ENCODE measurements around the gene ANAPC1.
"Not testable (repeated sequence)": the region's sequence is repeated elsewhere in the genome, so short reads cannot be mapped to it uniquely, and the experiment has no call there.

ANAPC1 gene, protein sequence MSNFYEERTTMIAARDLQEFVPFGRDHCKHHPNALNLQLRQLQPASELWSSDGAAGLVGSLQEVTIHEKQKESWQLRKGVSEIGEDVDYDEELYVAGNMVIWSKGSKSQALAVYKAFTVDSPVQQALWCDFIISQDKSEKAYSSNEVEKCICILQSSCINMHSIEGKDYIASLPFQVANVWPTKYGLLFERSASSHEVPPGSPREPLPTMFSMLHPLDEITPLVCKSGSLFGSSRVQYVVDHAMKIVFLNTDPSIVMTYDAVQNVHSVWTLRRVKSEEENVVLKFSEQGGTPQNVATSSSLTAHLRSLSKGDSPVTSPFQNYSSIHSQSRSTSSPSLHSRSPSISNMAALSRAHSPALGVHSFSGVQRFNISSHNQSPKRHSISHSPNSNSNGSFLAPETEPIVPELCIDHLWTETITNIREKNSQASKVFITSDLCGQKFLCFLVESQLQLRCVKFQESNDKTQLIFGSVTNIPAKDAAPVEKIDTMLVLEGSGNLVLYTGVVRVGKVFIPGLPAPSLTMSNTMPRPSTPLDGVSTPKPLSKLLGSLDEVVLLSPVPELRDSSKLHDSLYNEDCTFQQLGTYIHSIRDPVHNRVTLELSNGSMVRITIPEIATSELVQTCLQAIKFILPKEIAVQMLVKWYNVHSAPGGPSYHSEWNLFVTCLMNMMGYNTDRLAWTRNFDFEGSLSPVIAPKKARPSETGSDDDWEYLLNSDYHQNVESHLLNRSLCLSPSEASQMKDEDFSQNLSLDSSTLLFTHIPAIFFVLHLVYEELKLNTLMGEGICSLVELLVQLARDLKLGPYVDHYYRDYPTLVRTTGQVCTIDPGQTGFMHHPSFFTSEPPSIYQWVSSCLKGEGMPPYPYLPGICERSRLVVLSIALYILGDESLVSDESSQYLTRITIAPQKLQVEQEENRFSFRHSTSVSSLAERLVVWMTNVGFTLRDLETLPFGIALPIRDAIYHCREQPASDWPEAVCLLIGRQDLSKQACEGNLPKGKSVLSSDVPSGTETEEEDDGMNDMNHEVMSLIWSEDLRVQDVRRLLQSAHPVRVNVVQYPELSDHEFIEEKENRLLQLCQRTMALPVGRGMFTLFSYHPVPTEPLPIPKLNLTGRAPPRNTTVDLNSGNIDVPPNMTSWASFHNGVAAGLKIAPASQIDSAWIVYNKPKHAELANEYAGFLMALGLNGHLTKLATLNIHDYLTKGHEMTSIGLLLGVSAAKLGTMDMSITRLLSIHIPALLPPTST (N-terminal part only)

GRCh38 chr2:111883661-111884591 is at the start of gene ANAPC1:
Gene ANAPC1, minus strand, starts transcription at chr2:111884193. Its CDS starts 3,368 bp downstream, at chr2:111880825.
- in situ Hi-C loops (cut with MboI; ENCODE audit: low pct_unique_long_range_greater_than_20kb, low sequenced_read_pairs), result loop anchor here (25.0 kb wide), 1 partner anchor 678 kb away; no protein-coding TSS in a partner anchor
- peak; percentile 90 for DNase-seq

DNA sequence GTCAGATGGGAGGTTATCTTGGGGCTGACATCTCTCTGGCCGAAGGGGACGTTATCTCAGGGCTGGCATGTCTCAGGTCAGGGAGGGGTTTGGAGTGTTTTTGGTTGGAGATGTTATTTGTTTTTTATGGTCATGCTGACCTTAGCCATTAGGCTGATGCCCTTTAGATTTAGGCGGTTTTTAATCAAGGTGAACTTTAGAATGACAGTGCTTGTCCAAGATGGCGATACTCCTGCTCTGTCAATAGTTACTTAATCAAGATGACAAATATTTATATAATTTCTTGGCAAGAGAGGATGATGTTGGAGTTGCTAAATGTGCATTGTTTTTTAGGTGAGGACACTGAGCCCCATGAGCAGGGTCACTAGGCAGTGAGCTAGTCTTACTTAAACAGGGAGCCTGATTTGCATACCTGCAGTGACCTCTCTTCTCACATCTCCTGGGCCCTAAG is 48.9 kb upstream of the ANAPC1 start:
- in situ Hi-C loops (cut with MboI; ENCODE audit: low pct_unique_long_range_greater_than_20kb, low sequenced_read_pairs), result no loop called here
- DNase-seq, result no peak

GRCh38 chr2:111930875-111931274 is 46.9 kb upstream of the ANAPC1 start:
- no peak for DNase-seq
- in situ Hi-C loops (cut with MboI; ENCODE audit: low pct_unique_long_range_greater_than_20kb, low sequenced_read_pairs), result no loop called here

DNA sequence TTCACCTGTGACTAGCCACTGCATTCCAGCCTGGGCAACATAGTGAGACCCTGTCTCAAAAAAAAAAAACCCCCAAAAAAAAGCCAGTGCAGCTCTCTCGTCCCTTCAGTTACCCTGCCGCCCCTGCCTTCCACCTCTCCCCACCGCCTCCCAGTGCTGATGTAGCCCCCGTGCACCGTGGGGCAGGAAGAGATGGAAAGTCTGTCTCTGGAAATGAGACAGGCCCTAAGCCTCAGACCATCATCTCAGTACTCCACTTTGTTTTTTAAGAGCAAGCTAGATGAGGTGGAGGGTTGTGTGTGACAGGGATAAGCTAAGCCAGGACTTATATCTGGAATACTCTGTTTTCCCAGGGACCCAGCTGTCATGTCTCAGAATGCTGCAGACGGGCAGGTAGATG is 46.4 kb upstream of the ANAPC1 start:
- no peak for DNase-seq
- in situ Hi-C loops (cut with MboI; ENCODE audit: low pct_unique_long_range_greater_than_20kb, low sequenced_read_pairs), result no loop called here

DNA sequence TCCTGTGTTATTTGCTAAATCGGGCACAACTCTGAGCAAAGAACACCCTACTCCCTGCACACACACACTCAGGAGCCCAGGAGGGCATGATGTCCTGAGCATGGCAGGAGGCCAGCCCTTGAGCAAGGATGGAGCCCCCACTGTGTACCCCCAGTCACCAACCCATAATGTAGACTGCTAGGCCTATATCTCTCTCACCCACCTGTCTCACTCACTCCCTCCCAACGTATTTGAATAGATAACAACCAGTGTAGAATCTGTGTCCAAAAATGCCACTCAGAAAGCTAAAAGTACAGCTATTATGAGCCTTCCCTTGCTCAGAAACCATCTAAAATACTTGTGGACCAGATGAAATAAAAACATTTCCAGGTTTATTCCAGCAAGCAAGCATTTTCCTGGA is 43.7 kb upstream of the ANAPC1 start:
- no peak for DNase-seq
- in situ Hi-C loops (cut with MboI; ENCODE audit: low pct_unique_long_range_greater_than_20kb, low sequenced_read_pairs), result no loop called here

DNA sequence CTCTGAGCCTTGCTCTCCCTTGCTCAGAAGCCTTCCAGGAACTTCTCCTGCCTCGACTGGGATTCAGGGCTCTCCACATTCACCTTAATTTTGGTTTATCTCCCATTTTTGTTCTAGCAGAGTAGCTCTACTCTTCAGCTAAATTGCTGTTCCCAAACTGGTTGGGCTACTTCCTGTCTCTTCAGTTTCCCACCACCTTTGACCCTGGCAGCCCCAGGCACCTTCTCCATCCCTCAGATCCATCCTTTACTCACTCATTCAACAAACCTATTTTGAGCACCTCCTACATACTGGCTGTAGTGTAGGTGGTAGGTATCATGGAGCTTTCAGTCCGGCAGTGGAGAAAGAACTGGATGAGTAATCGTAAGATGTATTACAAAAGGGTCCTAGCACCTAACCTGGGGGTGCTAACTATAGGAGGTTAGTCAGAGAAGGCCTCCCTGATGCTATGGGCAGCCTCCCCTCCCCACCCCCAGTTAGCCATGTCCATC is 40.7 kb upstream of the ANAPC1 start:
- in situ Hi-C loops (cut with MboI; ENCODE audit: low pct_unique_long_range_greater_than_20kb, low sequenced_read_pairs), result loop anchor here (25.0 kb wide), 1 partner anchor 113 kb away; no protein-coding TSS in a partner anchor
- DNase-seq, result no peak

GRCh38 chr2:111923276-111923804 is 39.3 kb upstream of the ANAPC1 start:
- no peak for DNase-seq
- in situ Hi-C loops (cut with MboI; ENCODE audit: low pct_unique_long_range_greater_than_20kb, low sequenced_read_pairs), result loop anchor here (25.0 kb wide), 1 partner anchor 114 kb away; no protein-coding TSS in a partner anchor

DNA sequence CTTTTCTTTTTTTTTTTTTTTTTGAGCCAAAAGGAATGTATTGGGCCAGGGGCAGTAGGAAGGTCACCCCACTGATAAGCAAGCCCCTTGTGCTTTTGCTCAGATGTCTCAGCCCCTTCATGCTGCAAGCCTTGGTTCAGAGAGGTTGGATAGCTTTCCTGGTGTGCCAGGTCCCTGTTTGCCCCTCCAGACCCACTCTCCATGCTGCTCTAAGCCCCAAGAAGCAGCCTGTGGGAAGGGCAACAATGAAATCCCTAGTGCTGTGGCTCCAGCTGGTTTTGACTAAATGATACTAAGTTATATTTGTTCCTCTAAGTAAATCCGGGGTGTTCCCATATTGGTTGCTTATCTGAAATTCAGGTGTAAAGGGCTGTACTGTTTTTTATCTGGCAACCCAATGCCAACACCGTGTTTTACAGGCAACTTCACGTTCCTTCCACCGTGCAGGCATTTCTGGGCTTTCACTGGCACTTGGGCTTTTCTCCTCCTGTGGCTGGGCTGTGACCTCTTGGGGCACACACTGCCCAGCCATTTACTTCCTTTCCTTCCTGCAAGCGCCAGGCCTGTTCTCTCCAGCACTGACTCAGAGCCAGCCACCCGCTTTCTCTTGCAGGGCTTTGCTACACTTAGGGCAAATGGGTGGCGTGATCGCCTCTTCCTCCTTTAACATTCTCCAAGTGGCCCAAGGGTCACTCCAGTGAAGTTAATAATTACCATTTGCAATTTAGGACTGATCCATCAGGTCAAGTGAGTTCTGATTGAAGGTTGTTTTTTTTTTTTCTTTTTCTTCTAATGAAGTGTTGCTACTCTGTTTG is 36.0 kb upstream of the ANAPC1 start:
- no peak for DNase-seq

GRCh38 chr2:111919365-111919764 is 35.4 kb upstream of the ANAPC1 start:
- in situ Hi-C loops (cut with MboI; ENCODE audit: low pct_unique_long_range_greater_than_20kb, low sequenced_read_pairs), result loop anchor here (25.0 kb wide), 1 partner anchor 118 kb away; no protein-coding TSS in a partner anchor
- DNase-seq, result no peak

More for the DNA sequence above, 36.0 kb upstream of the ANAPC1 start:
- in situ Hi-C loops (cut with MboI; ENCODE audit: low pct_unique_long_range_greater_than_20kb, low sequenced_read_pairs), result loop anchor here (25.0 kb wide), 1 partner anchor 117 kb away; no protein-coding TSS in a partner anchor

DNA sequence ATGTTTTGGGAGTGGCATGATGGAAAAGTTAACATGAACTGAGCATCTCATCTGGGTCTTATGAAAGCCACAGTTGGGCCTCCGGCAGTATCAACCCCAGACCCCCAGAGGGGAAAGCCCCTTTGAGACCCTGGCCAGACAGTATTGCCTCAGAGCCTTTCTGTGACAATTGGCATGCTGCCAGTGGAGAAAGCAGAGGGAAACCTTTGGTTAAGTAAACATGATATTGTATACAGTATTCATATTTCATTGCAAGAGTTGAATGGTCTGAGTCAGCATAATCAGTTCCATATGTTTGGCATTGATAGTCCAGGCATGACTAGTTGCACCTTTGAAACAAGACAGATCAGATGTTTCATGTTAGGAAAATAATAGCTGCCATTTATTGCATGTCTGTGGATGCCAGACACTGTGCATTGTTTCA is 34.4 kb upstream of the ANAPC1 start:
- DNase-seq, result no peak
- in situ Hi-C loops (cut with MboI; ENCODE audit: low pct_unique_long_range_greater_than_20kb, low sequenced_read_pairs), result loop anchor here (25.0 kb wide), 1 partner anchor 119 kb away; no protein-coding TSS in a partner anchor

- no peak for DNase-seq
- in situ Hi-C loops (cut with MboI; ENCODE audit: low pct_unique_long_range_greater_than_20kb, low sequenced_read_pairs), result loop anchor here (25.0 kb wide), 1 partner anchor 120 kb away; no protein-coding TSS in a partner anchor
These were observed 33.1 kb upstream of the ANAPC1 start for GRCh38 chr2:111917106-111917505.

DNA sequence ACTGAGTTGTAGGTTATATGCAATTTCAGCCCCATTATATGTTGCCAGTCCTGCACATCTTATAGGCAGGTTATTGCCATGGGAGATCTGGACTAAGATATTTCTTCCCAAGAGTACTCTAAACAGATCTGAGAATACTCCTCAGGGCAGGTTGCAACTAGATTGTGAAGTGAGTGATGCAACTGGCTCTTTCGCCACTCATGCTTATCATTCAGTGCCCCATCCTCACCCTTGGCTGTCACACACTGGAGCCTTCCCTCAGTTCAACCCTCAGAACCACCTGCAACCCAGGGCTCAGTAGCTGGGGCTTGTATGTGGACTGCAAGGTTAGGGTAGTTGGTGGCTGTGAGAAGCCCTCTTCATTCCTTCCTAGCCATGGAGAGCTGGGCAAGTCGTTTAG is 28.6 kb upstream of the ANAPC1 start:
- DNase-seq, result no peak
- in situ Hi-C loops (cut with MboI; ENCODE audit: low pct_unique_long_range_greater_than_20kb, low sequenced_read_pairs), result loop anchor here (25.0 kb wide), 1 partner anchor 125 kb away; no protein-coding TSS in a partner anchor

DNA sequence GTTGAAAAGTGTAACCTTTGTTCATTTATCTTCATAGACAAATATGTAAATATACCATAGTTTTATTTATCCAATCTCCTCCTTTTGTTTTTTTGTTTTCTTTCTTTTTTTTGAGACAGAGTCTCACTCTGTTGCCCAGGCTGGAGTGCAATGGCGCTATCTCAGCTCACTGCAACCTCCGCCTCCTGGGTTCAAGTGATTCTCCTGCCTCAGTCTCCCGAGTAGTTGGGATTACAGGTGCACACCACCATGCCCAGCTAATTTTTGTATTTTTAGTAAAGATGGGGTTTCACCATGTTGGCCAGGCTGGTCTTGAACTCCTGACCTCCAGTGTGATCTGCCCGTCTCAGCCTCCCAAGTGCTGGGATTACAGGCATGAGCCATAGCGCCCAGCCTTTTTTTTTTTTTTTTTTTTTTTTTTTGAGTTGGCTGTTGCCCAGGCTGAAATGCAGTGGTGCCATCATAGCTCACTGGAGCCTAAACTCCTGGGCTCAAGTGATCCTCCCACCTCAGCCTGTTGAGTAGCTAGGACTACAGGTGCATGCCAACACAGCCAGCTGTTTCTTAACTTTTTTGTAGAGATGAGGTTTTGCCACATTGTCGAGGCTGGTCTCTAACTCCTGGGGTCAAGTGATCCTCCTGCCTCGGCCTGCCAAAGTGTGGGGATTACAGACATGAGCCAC is 27.4 kb upstream of the ANAPC1 start:
- not testable (repeated sequence) for DNase-seq
- in situ Hi-C loops (cut with MboI; ENCODE audit: low pct_unique_long_range_greater_than_20kb, low sequenced_read_pairs), result loop anchor here (25.0 kb wide), 1 partner anchor 126 kb away; no protein-coding TSS in a partner anchor

- DNase-seq, result no peak
- in situ Hi-C loops (cut with MboI; ENCODE audit: low pct_unique_long_range_greater_than_20kb, low sequenced_read_pairs), result loop anchor here (25.0 kb wide), 1 partner anchor 127 kb away; no protein-coding TSS in a partner anchor
These were observed 26.8 kb upstream of the ANAPC1 start for GRCh38 chr2:111910609-111911277.

DNA sequence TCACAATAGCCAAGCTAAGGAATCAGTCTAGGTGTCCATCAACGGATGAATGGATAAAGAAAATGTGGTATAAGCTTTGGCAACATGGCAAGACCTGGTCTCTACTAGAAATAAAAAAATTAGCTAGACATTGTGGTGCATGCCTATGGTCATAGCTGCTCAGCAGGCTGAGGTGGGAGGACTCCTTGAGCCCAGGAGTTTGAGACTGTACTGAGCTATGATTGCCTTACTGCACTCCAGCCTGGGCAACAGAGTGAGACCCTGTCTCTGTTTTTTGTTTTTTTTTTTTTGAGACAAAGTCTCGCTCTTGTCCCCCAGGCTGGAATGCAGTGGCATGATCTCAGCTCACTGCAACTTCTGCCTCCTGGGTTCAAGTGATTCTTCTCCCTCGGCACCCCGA is 26.0 kb upstream of the ANAPC1 start:
- DNase-seq, result not testable (repeated sequence)
- in situ Hi-C loops (cut with MboI; ENCODE audit: low pct_unique_long_range_greater_than_20kb, low sequenced_read_pairs), result loop anchor here (25.0 kb wide), 1 partner anchor 127 kb away; no protein-coding TSS in a partner anchor

Data from KBM-7 (cell line).